ENCODE data around the gene LIPA.
"Not testable (repeated sequence)": the region's sequence is repeated elsewhere in the genome, so short reads cannot be mapped to it uniquely, and the experiment has no call there.

Gene LIPA

DNA sequence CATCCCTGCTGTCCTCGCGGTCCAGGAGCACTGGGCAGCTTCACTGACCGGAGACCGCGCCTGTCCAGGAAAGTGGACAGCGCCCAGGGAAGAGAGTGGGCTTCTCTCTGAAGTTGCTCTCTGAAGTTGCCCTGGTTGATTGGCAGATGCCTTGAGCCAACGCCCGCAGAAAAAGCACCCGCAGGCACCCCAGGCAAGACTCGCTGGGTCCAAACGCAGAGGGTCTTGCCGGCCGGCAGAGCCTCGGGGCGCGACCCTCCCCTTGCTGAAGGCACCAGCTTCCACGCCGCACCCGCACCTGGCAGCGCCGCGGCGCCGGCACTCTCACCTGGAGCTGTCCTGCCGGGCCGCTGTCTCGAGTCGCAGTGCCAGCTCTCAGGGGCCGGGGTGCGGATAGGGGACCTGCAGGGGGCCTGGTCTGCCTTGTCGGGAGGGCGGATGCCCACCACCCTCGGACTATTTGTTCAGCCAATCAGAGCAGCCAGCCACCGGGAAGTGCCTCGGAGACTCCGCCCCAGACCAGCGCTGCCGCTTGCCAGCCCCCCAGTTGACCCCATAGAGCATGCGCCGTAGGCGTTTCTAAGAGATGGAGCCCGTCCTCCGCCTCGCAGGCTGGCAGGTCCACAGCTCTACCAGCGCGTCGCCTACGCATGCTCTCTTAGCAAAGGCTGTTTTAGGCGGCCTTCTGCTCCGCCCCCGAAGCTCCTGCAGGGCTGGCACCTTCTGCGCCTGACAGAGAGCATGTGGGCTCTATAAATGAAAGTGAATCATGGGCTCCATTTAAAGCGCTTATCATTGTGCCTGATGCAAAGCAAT is at the start of gene LIPA:
LIPA (minus strand) TSS at position 367 of the 816 bp plus-strand sequence. CDS start 4,127 bp downstream, outside the sequence.
- DNase-seq = peak; percentile 99

DNA sequence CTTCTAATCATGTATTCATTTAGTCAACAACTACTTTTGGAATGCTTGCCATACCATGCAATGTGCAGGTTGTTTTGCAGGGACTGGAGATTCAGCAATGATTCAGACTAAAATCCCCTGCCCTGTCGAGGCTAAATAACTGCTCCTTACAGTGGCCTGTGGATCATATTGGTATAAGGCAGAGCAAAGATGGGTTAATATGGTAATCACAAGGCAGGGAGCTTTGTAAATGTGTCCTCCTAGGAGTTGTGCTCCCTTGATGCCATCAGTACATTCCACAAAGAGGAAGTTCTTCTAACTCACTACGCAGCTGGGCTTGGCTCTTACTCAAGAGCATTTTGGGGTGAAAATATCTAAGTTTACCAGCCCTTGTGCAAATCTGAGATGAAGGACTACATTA is 49.7 kb upstream of the LIPA start:
- peak; percentile 32 for DNase-seq

DNA sequence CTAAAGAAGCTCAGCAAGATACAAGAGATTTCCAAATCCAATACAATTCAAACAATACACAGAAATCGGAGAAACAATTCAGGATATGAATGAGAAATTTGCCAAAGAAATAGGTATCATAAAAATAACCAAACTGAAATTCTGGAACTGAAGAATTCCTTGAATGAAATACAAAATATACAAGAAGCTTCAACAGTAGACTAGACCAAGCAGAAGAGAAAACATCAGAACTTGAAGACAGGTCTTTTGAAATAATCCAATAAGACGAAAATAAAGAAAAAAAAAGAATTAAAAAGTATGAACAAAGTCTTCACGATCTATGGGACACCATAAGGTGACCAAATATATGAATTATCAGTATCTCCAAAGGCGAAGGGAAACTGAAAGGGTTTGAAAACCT is 47.5 kb upstream of the LIPA start:
- no peak for DNase-seq

DNA sequence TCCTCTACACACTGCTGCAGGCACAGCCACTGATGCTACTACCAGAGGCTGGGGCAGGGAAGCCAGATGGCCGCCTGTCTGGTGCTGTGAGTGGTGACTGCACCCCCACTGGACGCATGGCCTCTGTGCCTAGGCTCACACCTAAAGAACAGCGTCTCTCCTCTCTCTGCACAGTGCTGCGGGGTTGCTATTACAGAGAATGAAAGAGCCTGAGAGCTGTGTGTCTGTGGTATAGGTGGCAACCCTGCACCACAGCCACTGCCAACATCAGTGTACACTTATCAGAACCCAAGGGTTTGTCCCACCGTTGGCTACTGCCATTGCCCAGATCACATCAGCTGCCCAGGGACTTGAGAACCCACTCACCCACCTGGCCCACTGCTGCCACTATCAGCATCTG is 46.2 kb upstream of the LIPA start:
- DNase-seq = no peak

DNA sequence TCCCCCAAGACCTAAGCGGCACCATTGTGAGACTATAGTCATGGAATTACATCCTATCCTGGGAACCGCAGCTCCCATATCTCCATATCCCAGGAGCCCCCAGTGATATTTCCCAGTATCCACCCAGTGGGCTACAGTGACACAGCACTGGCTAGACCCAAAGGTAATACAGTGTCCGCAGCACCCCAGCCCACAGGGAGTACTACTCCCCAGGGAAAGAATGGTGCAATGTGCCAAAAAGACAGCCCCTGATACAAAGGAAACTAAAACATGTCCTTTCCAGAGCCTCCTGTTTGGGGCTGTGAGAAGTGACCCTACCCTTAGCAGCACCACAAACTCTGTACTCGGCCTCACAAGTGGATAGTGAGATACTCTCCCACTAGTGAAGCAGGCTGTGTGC is 45.8 kb upstream of the LIPA start:
- no peak for DNase-seq

DNA sequence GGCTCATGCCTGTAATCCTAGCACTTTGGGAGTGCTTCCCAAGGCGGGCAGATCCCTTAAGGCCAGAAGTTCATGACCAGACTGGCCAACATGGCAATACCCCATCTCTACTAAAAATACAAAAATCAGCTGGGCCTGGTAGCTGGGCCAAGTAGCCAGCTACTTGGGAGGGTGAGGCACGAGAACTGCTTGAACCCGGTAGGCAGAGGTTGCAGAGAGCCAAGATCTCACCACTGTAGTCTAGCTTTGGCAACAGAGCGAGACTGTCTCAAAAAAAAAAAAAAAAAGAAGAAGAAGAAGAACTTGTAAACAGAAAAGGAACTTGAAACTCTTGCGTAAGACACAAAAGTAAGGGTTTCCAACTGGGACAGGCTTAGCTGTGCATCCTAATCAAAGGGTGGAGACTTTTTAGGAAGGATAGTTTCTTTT is 44.7 kb upstream of the LIPA start:
- DNase-seq = no peak

DNA sequence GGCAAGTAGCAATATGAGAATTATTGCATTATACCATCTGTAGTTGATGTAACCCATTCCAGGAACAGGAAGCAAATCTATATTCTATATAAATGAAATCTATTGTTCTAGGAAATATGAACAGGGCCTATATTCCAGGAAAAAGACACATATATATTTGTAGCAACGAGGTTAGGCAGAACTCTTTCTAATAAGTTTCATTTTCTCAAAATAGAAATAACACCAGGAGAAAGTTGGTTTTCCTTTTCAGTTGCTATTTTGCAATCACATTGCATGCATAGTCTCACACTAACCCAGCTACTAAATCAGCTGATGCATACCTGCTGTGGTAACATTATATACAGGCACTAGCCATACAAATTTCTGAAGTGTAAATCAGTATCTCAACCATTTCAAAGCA is 44.0 kb upstream of the LIPA start:
- no peak for DNase-seq

DNA sequence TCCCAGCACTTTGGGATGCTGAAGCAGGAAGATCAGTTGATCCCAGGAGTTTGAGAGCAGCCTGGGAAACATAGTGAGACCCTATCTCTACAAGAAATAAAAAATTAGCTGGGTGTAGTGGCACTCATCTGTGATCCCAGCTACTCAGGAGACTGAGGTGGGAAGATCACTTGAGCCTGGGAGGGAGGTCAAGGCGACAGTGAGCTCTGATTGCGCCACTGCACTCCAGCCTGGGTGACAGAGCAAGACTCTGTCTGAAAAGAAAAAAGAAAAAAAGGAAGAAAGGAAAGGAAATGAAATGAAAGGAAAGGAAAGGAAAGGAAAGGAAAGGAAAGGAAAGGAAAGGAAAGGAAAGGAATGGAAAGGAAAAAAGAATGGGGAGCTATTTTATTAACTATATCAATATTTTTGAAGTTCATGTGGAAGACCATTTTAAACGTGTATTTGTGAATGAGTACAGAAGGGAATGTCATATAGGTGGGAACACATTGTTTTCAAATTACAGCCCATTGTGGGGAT is 43.2 kb upstream of the LIPA start:
- DNase-seq = no peak

DNA sequence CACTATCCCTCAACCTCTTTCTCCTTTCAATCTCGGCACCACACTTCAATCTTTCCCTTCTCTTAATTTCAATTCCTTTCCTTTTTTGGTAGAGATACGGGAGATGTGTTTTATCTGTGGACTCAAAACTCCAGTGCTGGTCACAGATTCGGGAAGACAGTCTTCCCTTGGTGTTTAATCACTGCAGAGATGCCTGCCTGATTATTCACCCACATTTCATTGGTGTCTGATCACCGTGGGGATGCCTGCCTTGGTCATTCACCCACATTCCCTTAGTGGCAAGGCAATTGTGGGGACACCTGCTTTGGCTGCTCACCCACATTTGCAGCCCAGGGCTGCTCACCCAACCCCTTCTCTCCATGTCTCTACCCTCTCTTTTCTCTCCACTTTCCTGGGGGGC is 33.7 kb upstream of the LIPA start:
- not testable (repeated sequence) for DNase-seq

DNA sequence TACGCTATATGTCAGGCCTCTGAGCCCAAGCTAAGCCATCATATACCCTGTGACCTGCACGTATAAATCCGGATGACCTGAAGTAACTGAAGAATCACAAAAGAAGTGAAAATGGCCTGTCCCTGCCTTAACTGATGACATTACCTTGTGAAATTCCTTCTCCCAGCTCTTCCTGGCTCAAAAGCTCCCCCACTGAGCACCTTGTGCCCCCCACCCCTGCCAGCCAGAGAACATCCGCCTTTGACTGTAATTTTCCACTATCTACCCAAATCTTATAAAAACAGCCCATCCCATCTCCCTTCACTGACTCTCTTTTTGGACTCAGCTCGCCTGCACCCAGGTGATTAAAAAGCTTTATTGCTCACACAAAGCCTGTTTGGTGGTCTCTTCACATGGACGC is 33.1 kb upstream of the LIPA start:
- DNase-seq = not testable (repeated sequence)

DNA sequence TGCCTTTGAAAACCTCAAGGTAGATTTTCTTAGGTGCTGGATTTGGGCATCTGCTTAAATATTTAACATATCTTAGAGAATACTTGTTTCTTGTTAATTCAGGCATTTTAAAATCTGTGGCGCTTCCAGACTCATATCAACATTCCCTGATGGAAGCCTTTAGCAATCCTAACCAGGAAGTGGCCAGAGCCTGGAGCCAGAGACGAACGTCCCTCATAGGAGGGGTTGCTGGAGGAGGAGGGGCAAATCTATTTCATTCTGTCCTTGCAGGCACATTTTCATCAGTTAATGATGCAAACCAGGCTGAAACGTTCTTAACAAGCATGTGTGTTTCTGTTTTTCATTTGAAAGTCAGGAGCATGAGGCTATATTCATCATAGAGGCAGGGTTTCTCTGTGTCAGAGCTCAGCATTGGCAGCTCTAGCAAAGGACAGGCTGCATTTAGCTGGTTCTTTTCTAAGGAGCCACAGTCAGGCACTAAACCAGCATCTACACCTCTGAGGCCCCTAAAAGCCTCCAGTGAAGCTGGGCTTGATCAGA is 32.4 kb upstream of the LIPA start:
- no peak for DNase-seq

DNA sequence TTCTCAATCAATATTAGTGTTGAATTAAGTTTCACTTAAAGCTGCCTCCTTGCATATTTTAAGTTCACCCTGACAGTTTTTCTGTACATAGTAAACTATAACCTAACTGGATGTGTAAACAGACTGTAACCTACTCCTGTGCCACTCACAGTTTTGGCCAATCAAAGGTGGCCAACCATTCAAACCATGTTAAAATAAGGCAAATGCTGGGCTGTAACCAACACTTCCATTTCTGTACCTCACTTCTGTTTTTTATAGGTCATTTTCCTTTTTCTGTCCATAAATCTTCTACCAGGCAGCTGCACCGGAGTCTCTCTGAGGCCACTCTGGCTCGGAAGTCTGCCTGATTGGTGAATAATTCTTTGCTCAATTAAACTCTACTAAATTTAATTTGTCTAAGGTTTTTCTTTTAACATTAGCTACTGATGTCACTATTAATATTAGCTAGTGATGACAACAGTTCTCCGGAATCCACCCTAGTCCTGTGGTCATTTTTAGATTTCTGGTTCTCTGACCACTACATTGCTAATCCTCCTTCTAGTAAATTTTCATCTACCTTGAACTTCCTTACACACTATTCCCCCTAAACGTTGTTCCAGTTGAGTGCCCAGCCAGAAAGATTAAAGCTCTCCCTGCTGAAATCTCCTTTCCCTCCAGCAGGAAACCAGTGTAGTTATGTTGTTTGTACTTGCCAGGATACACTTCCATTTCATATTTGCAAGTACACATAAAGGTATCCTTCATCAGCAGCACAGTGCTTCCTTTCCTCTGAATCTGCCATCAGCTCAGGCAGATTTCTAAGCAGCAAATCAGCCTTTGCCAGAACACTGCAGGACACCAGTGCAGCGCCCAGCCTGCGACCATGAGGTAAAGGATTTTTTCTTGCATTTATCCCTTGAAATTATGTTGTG is 31.7 kb upstream of the LIPA start:
- DNase-seq = no peak

DNA sequence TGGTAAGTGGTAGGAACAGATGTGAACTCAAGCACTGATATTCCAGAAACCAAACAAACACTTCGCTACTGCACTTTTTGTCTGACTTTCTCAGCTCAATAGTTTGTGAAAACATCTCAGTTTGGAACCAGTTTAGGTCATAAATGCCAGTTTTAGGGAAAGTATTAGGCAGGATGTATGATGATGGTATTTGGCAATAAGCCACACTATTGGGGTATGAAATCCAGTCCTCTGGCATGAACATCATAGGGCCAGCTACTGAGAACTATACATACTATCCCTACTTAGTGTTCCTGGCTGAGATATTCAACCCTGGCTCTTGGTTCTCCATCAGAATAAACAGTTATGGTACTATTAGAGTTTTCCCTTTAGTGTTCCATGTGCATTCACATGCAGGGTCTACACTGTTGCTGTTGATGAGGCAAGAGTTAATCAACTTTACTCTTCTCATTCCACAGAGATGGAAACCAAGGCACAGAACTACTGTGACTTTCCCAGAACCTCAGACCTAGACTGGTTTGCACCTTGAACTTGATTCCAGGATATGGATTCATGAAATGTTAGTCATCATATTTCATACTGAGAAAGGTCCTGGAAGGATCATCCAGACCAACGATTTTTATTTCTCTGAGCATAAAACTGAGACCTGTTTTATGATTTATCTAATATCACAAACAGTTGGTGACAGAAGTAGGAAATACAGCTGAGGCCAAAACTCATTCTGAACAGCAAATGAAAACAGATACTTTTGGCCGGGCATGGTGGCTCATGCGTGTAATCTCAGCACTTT is 30.2 kb upstream of the LIPA start:
- DNase-seq = no peak

DNA sequence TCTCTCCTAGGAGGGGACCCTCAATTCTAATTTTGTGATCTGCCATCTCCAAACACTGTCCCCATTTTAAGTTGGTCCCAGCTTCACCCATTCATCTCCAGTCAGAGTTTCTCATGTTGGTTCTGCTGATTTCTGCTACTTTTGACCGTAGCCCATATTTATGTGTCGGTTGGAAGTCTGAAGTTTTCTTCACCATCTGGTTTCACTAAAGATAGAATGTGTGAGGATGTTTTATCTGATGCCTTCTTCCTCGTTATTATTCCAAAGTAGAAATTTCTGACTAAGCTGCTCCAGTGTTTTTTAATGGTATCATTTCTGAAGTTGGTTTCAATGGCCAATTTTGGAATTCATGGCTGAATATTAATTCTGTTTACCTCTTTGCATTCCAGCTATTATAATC is 28.9 kb upstream of the LIPA start:
- DNase-seq = no peak

DNA sequence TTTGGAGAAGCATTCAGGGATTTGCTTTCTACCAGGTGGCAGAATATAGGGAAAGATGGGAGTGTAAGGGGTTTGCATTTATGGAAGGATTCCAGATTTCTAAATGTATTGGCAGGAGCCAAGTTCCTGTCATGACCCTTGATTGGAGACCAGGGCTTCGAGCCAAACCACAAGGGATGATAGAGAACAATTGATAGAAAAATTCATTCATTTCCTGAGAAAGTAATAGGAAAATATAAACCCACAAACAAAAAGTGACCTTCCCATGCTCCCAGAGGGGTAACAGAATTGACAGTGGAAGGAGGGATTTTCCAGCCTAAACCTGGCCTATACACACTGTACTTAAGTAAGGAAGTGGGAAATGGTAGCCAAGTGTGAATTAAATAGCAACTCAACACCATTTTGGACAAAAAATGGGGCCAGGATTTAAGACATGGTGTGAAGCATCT is 27.9 kb upstream of the LIPA start:
- DNase-seq = no peak

DNA sequence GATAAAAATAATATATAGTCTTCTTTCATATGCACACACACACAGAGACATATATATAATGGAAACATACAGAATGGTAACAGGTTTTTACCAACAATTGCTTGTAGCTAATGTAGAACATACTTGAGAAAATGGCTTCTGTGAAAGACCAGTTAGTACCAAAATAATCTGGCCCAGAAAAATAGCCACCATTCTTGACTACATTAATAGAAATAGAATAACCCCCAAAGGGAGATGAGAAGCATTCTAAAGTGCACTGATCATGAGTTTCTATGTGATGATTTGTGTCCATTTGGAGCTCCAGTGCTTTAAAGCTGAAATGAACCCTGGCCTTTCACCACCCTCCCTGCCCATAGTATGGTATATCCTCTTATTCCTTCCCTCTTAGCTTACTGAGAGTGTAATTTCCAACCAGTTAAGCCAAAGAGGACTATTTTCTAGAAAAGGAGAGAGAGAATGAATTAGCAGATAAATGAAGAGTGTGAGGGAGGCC is 27.4 kb upstream of the LIPA start:
- DNase-seq = no peak

DNA sequence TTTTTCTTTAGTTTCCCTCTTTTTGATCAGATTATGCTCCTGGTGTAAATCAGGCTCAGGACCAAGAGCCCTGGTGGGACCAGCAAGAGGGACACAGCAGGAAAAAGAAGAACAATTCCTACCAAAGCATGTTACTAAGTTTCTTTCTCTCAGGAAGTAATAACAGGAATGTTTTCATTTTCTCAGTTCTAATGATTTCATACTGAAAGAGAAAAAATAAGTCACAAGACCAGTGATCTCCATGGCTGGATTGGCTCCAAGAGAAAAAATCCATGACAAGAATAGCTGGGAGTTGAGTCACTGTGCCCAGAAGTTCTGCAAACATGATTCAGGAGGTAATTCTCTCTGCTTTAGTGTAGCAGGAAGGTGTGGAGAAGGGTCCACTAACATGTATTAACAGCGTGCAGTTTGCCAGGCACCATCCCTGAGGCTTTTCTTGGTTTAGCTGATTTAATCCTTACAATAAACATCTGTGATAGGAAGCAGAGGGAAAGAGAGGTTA is 26.5 kb upstream of the LIPA start:
- DNase-seq = no peak

DNA sequence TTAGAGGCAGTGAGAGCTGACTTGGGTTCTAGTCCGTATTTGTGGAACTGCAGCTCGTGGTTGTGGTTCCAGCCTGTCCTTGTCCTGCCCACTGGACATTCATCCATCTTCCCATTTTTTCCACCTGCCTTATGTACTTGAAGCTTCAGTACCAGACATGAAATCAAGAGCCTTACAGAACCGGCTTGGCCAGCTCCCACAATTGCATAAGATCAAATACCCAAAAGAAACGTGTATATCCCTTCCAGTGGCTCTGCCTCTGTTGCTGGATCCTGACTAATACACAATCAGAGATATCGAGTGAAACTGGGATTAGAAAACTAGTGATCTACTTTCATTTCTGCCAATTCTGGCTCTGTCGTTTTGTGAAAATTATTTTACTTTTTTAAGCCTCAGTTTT is 23.8 kb upstream of the LIPA start:
- DNase-seq = no peak

DNA sequence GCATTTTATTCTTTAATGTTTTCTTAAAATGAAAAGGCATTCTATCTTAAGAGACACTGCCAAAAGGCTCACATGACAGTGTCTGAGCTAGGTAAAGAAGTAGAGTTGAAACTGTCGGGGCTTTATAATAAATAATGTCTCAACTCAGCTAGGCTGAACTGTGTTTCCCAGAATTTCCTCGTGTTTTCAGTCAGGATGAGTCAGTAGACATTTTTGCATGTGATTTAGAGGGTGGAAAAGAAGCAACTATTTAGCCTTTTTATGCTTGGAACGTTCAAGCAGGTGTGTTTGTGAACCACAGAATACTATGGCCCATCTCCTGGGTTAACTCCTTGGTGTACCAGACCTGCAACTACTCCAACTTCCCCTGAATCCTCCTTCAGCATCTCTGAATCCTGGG is 23.4 kb upstream of the LIPA start:
- no peak for DNase-seq

DNA sequence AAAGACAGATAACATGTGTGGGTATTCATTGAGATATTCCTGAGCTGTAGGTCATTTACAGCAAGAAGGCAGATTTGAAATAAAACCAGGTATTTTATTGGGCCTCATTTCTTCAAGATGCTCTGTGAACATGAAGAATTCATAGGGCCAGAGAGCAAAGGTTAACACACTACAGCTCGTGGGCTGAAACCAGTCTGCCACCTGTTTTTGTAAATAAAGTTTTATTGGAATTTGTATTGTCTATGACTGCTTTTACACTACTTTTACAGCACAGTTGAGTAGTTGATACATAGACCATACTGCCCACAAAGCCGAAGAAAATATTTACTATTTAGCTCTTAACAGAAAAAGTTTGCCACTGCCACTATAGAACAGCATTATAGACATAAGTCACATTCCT is 22.1 kb upstream of the LIPA start:
- no peak for DNase-seq

DNA sequence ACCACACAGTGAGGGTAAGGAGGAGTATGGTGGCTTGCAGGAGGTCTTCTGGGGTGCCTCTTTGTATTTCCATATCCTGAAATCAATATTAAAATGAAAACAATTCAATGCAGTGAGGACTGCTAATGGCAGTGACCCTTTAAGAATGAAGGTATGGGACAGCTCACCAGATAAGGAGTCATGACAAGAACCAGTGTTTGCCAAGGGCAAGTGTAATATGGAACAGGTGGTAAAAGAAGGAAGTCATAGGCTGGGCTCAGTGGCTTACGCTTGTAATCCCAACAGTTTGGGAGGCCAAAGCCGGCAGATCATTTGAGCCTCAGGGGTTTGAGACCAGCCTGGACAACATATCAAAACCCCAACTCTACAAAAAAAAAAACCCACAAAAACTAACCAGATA is 20.0 kb upstream of the LIPA start:
- no peak for DNase-seq

DNA sequence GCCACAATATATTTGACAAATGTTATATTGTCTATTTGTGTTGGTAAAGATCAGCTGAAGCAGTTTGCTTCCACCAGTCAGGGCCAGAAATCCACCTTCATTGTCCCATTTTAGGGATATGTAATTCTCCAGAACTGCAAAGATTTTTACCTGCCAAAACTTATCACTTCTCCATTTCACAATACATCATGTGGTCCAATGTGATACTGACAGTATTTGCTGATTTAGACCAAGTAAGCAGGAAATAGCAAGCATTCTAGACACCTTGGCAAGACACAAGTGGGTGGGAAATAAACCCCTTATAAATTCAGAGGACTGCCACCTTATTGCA is 18.5 kb upstream of the LIPA start:
- DNase-seq = no peak

Measured in CD4-positive, alpha-beta T cell treated with Interleukin-4 for 4 hours (primary cell).